Neural crest cell (in vitro differentiated cells): ENCODE measurements around the gene MAP4K2. TPM values are rescaled to one million over a fixed set of nuclear protein-coding genes. Genes with fewer than 3 reads are reported as not detected.

Source experiments
- DNase-seq: peaks from one replicate; pipeline ENCODE4 v3.0.0; 2021; ENCODE audit warnings: low read depth, mixed read lengths, low spot score
- H3K27ac Mint-ChIP-seq: one replicate; pipeline ENCODE4 v1.8.0; 2021; ENCODE audit warnings: mild to moderate bottlenecking, mixed read lengths; ENCODE audit not compliant: unreplicated experiment
- H3K27me3 Mint-ChIP-seq: 2 replicates; pipeline ENCODE4 v1.8.0; 2021; ENCODE audit warnings: low read depth, mild to moderate bottlenecking, mixed read lengths
- H3K36me3 Mint-ChIP-seq: 2 replicates; pipeline ENCODE4 v1.8.0; 2021; ENCODE audit warnings: low read depth, mild to moderate bottlenecking, mixed read lengths
- H3K4me1 Mint-ChIP-seq: 2 replicates; pipeline ENCODE4 v1.8.0; 2021; ENCODE audit warnings: mixed read lengths
- H3K4me3 Mint-ChIP-seq: one replicate; pipeline ENCODE4 v1.8.0; 2021; ENCODE audit warnings: mild to moderate bottlenecking, mixed read lengths
- H3K9me3 Mint-ChIP-seq: 2 replicates; pipeline ENCODE4 v1.8.0; 2021; ENCODE audit warnings: mixed read lengths
- CTCF ChIP-seq: fragments of 200-600 bp; sonication (generic); conservative IDR thresholded peaks from 2 replicates; pipeline ENCODE4 v1.5.0; 2021; ENCODE audit warnings: antibody characterized with exemption, mild to moderate bottlenecking
- total RNA-seq: library from RNA; stranded (reverse); gene quantifications from 2 replicates; pipeline ENCODE4 v1.2.1, GENCODE V29; 2021

MAP4K2 gene
- total RNA-seq, 1 donor from 2014 or later: 14.6 TPM

GRCh38 chr11:64759722-64760719, 43.0 kb downstream of the MAP4K2 start, which contains the start of gene PYGM:
PYGM (minus strand) TSS chr11:64759974; CDS start chr11:64759898, 76 bp downstream.
- peak; percentile 61 for DNase-seq
- H3K27ac Mint-ChIP-seq: peak within 1 kb of the TSS; percentile 78

GRCh38 chr11:64759131-64759721, 43.8 kb downstream of the MAP4K2 start:
- Mint-ChIP-seq H3K4me3 (peak overlapping the region; percentile 90), H3K9me3 (no peaks in the 10 kb centered on the region), H3K36me3 (peaks cover 8% of the 10 kb centered on the region), H3K27ac (no peak overlapping the region), H3K27me3 (peaks cover 30% of the 10 kb centered on the region), H3K4me1 (peaks cover 46% of the 10 kb centered on the region)
- no peak for DNase-seq
- TF ChIP-seq CTCF: no peak

More at GRCh38 chr11:64759722-64760719, 43.0 kb downstream of the MAP4K2 start, which contains the start of gene PYGM:
- Mint-ChIP-seq H3K27me3 (peaks cover 30% of the 10 kb centered on the region), H3K36me3 (peaks cover 16% of the 10 kb centered on the region), H3K4me1 (peaks cover 54% of the 10 kb centered on the region), H3K9me3 (no peaks in the 10 kb centered on the region), H3K4me3 (peak within 1 kb of the TSS; percentile 90)
- TF ChIP-seq CTCF: no peak

- Mint-ChIP-seq H3K9me3 (no peaks in the 10 kb centered on the region), H3K4me3 (peak overlapping the region; percentile 90), H3K36me3 (peaks cover 3% of the 10 kb centered on the region), H3K4me1 (peaks cover 38% of the 10 kb centered on the region), H3K27me3 (peaks cover 30% of the 10 kb centered on the region), H3K27ac (no peak overlapping the region)
- no peak for TF ChIP-seq CTCF
- no peak for DNase-seq
Observed at GRCh38 chr11:64758330-64759079, 44.5 kb downstream of the MAP4K2 start.

- DNase-seq: no peak
- Mint-ChIP-seq H3K27ac (peak overlapping the region; percentile 50), H3K4me1 (peaks cover 32% of the 10 kb centered on the region)
Observed at GRCh38 chr11:64757549-64758329, 45.3 kb downstream of the MAP4K2 start.

More at GRCh38 chr11:64757549-64758329, 45.3 kb downstream of the MAP4K2 start:
- H3K36me3 Mint-ChIP-seq: peaks cover 3% of the 10 kb centered on the region
- peaks cover 29% of the 10 kb centered on the region for H3K27me3 Mint-ChIP-seq
- no peak for TF ChIP-seq CTCF
- no peaks in the 10 kb centered on the region for H3K9me3 Mint-ChIP-seq
- peak overlapping the region; percentile 23 for H3K4me3 Mint-ChIP-seq
